ENCODE data around the gene KATNA1. TPM values are rescaled to one million over a fixed set of nuclear protein-coding genes. Genes with fewer than 3 reads are reported as not detected.
A peak's percentile ranks its signal among the peaks of the same experiment; 100 is the strongest.

The KATNA1 gene
- total and polyA plus RNA-seq, 9 of the 15 experiments (the other 6 are each of a cell fraction or from before 2014, with no cell fraction given), result 22.5 to 76.9 (median 45.0) TPM

DNA sequence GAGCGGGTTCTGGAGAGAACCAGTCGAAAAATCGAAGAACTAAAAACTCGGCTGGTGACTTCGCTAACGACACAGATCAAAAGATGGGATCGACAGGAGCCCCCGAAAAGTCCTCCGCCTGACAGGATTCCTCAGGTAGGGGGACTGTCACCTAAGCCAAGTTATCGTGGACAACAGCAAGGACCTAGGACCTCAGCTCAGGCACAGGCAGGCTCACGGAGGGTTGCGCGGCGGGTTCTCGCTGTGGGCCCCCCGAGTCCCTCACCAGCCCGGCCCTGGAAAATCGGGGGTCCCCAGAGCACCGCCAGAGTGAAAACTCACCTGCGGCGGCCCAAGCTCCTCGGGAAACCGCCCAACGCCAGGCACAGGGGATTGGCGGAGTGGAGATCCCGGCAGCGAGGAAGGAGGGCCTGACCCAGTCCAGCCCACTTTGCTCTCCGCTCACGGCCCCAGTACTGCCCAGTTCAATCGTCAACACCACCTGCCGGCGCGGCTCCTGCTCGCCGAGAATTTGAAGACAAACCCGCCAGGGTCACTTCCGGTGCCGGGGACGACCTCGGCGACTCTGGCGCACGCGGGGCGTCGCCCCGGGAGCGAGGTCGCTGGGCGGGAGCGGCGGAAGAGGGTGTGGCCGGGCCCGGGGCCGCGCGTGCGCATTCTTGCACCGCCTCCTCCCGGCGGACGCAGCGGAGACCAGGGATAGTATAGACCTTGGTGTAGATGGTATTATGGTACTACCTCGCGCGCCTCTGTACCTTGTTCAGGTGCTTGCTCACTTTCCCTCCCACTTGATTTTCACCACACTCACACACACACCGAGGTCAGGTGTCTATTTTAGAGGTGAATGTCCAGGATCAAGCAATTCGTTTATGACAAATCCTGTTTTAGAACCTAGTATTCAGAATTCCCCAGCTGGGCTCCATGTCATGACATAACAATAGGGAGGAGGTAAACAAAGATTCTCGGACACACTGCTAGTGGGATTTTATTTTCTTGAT, at the start of gene KATNA1 (continued):
- TF ChIP-seq HMGXB4 (CRISPR knock-in tag; IDR thresholded peaks at IDR 0.05) (no peak), CREB3 (tag; conservative IDR thresholded peaks at IDR 0.05; ENCODE audit: low read depth) (no peak), ZNF778 (CRISPR knock-in tag; IDR thresholded peaks at IDR 0.05) (no peak), CHD4 (IDR thresholded peaks at IDR 0.05; ENCODE audit: insufficient read depth, insufficient replicate concordance, low read depth, low read length, poor library complexity, severe bottlenecking) (no peak), ZNF324 (CRISPR knock-in tag; IDR thresholded peaks at IDR 0.05) (no peak), SMAD2 (IDR thresholded peaks at IDR 0.05; ENCODE audit: low read depth, low read length) (no peak), RCOR1 (IDR thresholded peaks at IDR 0.05; ENCODE audit: borderline replicate concordance in 1 of 2, low read depth in 2 of 2, low read length in 2 of 2) (peak in 1 of 2 experiments; percentile 83; a peak in 2 of 4 replicates), ESRRB (CRISPR knock-in tag; IDR thresholded peaks at IDR 0.05; ENCODE audit: borderline replicate concordance) (no peak), RBM34 (IDR thresholded peaks at IDR 0.05; ENCODE audit: borderline replicate concordance, insufficient read depth, low read length) (no peak), IRF9 (tag; IDR thresholded peaks at IDR 0.05) (no peak), GTF2A2 (tag; IDR thresholded peaks at IDR 0.05) (no peak), CREM (IDR thresholded peaks at IDR 0.05; ENCODE audit: low read depth) (peak; percentile 87; the same call in 1 of the 2 replicates), THRAP3 (IDR thresholded peaks at IDR 0.05; ENCODE audit: borderline replicate concordance) (no peak), MECOM (CRISPR knock-in tag; IDR thresholded peaks at IDR 0.05) (no peak), ZBTB9 (CRISPR knock-in tag; IDR thresholded peaks at IDR 0.05) (peak; percentile 78)
- TF ChIP-seq, protein P1, sequence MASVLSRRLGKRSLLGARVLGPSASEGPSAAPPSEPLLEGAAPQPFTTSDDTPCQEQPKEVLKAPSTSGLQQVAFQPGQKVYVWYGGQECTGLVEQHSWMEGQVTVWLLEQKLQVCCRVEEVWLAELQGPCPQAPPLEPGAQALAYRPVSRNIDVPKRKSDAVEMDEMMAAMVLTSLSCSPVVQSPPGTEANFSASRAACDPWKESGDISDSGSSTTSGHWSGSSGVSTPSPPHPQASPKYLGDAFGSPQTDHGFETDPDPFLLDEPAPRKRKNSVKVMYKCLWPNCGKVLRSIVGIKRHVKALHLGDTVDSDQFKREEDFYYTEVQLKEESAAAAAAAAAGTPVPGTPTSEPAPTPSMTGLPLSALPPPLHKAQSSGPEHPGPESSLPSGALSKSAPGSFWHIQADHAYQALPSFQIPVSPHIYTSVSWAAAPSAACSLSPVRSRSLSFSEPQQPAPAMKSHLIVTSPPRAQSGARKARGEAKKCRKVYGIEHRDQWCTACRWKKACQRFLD (CRISPR knock-in tag; IDR thresholded peaks at IDR 0.05), result peak; percentile 92
